IPS-18a (cell line): ENCODE data around the gene TPP2.

Source experiments
- H3K27ac ChIP-seq: one replicate; pipeline ENCODE4 v1.5.1; 2013; ENCODE audit warnings: low read length
- H3K27me3 ChIP-seq: one replicate; pipeline ENCODE4 v1.6.1; 2013; ENCODE audit warnings: mild to moderate bottlenecking, low read length; ENCODE audit not compliant: control insufficient read depth, insufficient read depth
- H3K36me3 ChIP-seq: one replicate; pipeline ENCODE4 v1.6.1; 2013; ENCODE audit warnings: low read depth, low read length; ENCODE audit not compliant: control insufficient read depth
- H3K4me1 ChIP-seq: one replicate; pipeline ENCODE4 v1.6.1; 2013; ENCODE audit warnings: low read depth, low read length; ENCODE audit not compliant: control insufficient read depth
- H3K4me3 ChIP-seq: one replicate; pipeline ENCODE4 v1.5.1; 2013; ENCODE audit warnings: low read length
- H3K9ac ChIP-seq: one replicate; pipeline ENCODE4 v1.6.1; 2013; ENCODE audit warnings: mild to moderate bottlenecking, low read length, moderate library complexity
- H3K9me3 ChIP-seq: one replicate; pipeline ENCODE4 v1.6.1; 2013; ENCODE audit warnings: low read depth, low read length; ENCODE audit not compliant: control insufficient read depth

TPP2 gene

DNA sequence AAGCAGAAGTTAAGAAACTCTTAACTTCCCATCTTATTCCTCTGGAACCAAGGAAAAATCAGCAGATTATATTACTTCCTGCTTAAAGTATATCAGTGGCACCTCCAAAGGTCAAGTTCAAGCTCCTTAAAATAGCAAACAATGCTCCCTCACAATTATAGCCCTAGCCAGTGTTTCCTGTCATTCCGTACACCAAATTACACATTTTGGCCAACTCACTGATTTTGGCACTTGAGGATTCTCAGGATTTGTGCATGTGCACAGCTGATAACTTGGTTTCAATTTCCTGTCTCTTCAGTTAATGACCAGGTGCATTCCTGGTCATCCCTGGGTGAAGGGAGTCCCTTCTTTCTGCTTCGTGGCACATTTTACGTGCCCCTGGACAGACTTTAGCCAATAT is 42.0 kb downstream of the TPP2 start:
- H3K9ac ChIP-seq: no peak overlapping the region
- H3K36me3 ChIP-seq: peaks cover 89% of the 10 kb centered on the region
- no peaks in the 10 kb centered on the region for H3K4me1 ChIP-seq
- H3K27me3 ChIP-seq: no peaks in the 10 kb centered on the region
- H3K4me3 ChIP-seq: no peak overlapping the region
- H3K9me3 ChIP-seq: no peaks in the 10 kb centered on the region
- no peak overlapping the region for H3K27ac ChIP-seq

- H3K27ac ChIP-seq: no peak overlapping the region
- peaks cover 87% of the 10 kb centered on the region for H3K36me3 ChIP-seq
Measured at GRCh38 chr13:102642029-102642428, 45.2 kb downstream of the TPP2 start.

DNA sequence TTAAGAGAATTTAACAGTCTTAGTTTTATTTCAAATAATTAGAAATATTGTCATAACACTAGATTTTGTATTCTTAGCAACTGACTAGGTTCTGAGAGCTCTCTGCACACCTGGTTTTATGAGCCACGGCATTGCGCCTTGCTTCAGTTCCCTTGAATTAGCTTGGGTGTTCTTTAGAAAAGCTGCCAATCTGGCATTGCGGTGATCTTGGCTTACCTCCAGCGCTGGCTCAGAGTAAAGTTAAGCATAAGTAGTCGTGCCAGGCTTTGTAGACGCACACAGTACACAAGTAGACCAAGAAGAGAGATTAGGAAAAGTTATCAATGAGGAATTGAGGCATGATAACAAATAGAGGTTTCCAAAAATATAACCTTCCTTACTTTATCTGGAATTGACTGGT is 45.7 kb downstream of the TPP2 start:
- Histone ChIP-seq H3K36me3 (peaks cover 88% of the 10 kb centered on the region), H3K27me3 (no peaks in the 10 kb centered on the region), H3K4me3 (no peak overlapping the region), H3K9me3 (no peaks in the 10 kb centered on the region), H3K9ac (no peak overlapping the region), H3K27ac (no peak overlapping the region), H3K4me1 (no peaks in the 10 kb centered on the region)

More at GRCh38 chr13:102642029-102642428, 45.2 kb downstream of the TPP2 start:
- H3K27me3 ChIP-seq: no peaks in the 10 kb centered on the region
- H3K4me3 ChIP-seq: no peak overlapping the region
- no peaks in the 10 kb centered on the region for H3K9me3 ChIP-seq
- no peaks in the 10 kb centered on the region for H3K4me1 ChIP-seq
- no peak overlapping the region for H3K9ac ChIP-seq

GRCh38 chr13:102643656-102644055 is 46.9 kb downstream of the TPP2 start:
- H3K27me3 ChIP-seq: no peaks in the 10 kb centered on the region
- H3K36me3 ChIP-seq: peaks cover 88% of the 10 kb centered on the region
- H3K9me3 ChIP-seq: no peaks in the 10 kb centered on the region
- H3K4me1 ChIP-seq: no peaks in the 10 kb centered on the region
- no peak overlapping the region for H3K27ac ChIP-seq
- no peak overlapping the region for H3K9ac ChIP-seq
- no peak overlapping the region for H3K4me3 ChIP-seq

GRCh38 chr13:102645701-102646100 is 48.9 kb downstream of the TPP2 start:
- H3K27ac ChIP-seq: no peak overlapping the region
- H3K9ac ChIP-seq: no peak overlapping the region
- no peak overlapping the region for H3K4me3 ChIP-seq
- peaks cover 94% of the 10 kb centered on the region for H3K36me3 ChIP-seq
- no peaks in the 10 kb centered on the region for H3K4me1 ChIP-seq
- no peaks in the 10 kb centered on the region for H3K9me3 ChIP-seq
- no peaks in the 10 kb centered on the region for H3K27me3 ChIP-seq

DNA sequence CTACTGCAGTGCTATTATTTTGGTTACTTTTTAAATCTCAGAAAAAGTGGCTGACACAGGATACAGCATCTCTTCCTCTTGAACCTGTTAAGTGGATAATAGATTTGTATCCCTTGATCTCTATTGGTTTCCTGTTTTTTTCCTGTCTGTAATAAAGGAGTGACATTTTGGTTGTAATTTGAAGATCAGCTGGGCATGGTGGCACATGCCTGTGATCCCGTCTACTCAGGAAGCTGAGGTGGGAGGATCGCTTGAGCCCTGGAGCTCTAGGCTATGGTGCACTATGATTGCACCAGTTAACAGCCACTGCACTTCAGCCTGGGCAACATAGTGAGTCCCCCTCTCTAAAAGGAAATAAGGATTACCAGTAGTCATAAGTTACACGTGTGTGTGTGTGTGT is 51.3 kb downstream of the TPP2 start:
- Histone ChIP-seq H3K27me3 (no peaks in the 10 kb centered on the region), H3K36me3 (peaks cover 75% of the 10 kb centered on the region), H3K9me3 (no peaks in the 10 kb centered on the region), H3K4me3 (no peak overlapping the region), H3K9ac (no peak overlapping the region), H3K27ac (no peak overlapping the region), H3K4me1 (no peaks in the 10 kb centered on the region)

DNA sequence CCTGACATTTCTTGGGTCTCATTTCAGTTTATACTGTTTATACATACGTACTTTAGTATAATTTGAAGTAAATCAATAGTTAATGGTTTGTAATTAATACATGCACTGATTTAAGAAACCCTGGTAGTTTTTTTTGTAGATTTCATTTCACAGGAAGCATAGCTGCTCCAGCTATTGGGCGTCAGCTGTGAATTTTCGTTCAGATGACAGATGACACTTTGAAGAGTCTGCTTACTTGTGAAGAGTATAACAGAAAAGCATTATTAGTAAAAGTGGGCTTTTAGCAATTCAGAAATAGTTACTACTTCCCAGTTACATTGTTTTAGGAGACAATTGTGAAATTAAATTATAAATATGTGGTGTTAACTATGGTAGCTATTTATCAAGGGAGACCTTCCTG is 53.7 kb downstream of the TPP2 start:
- Histone ChIP-seq H3K4me1 (no peaks in the 10 kb centered on the region), H3K27ac (no peak overlapping the region), H3K9me3 (no peaks in the 10 kb centered on the region), H3K27me3 (no peaks in the 10 kb centered on the region), H3K9ac (no peak overlapping the region), H3K36me3 (peaks cover 57% of the 10 kb centered on the region), H3K4me3 (no peak overlapping the region)

GRCh38 chr13:102651392-102651791 is 54.6 kb downstream of the TPP2 start:
- Histone ChIP-seq H3K27me3 (no peaks in the 10 kb centered on the region), H3K9ac (no peak overlapping the region), H3K4me1 (no peaks in the 10 kb centered on the region), H3K27ac (no peak overlapping the region), H3K4me3 (no peak overlapping the region), H3K36me3 (peaks cover 54% of the 10 kb centered on the region), H3K9me3 (no peaks in the 10 kb centered on the region)

DNA sequence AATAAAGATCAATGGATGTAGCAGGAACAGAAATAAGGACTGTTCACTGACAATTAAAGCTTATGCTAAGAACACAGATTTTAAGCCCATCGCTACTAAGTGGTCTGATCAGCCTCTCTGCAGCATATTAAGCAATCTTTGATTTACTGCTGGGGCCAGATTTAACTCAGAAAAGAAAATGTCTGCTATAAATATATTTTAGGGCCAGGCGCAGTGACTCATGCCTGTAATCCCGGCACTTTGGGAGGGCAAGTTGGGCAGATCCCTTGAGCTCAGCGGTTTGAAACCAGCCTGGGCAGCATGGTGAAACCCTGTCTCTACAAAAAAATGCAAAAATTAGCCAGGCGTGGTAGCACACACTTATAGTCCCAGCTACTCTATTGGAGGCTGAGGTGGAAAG is 55.1 kb downstream of the TPP2 start:
- Histone ChIP-seq H3K27ac (no peak overlapping the region), H3K27me3 (no peaks in the 10 kb centered on the region)

GRCh38 chr13:102654756-102655155 is 58.0 kb downstream of the TPP2 start:
- Histone ChIP-seq H3K9me3 (no peaks in the 10 kb centered on the region), H3K4me1 (no peaks in the 10 kb centered on the region), H3K27ac (no peak overlapping the region), H3K4me3 (no peak overlapping the region), H3K36me3 (peaks cover 48% of the 10 kb centered on the region), H3K27me3 (no peaks in the 10 kb centered on the region), H3K9ac (no peak overlapping the region)

More for the DNA sequence above, 55.1 kb downstream of the TPP2 start:
- Histone ChIP-seq H3K4me1 (no peaks in the 10 kb centered on the region), H3K9me3 (no peaks in the 10 kb centered on the region), H3K36me3 (peaks cover 52% of the 10 kb centered on the region), H3K4me3 (no peak overlapping the region), H3K9ac (no peak overlapping the region)

DNA sequence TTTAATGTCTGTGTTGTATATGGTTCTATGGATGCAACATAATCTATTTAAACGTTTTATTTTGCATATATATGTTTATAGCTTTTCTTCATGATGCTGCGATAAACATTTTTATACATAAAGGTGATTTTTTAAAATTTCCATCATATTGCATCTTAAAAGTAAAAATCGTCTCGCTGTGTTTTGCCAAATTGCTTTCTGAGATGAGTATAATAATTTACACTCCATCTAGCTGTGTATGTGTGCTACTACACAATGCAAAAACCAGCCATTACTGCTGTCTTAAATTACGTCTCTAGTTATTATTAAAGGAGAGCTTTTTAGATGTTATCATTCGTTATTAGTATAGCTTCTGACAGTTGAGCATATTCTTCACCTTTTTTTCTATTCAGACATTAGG is 60.8 kb downstream of the TPP2 start:
- no peaks in the 10 kb centered on the region for H3K4me1 ChIP-seq
- H3K27me3 ChIP-seq: no peaks in the 10 kb centered on the region
- H3K9me3 ChIP-seq: no peaks in the 10 kb centered on the region
- peaks cover 43% of the 10 kb centered on the region for H3K36me3 ChIP-seq
- no peak overlapping the region for H3K27ac ChIP-seq
- H3K9ac ChIP-seq: no peak overlapping the region
- no peak overlapping the region for H3K4me3 ChIP-seq

GRCh38 chr13:102658660-102659059 is 61.9 kb downstream of the TPP2 start:
- no peak overlapping the region for H3K4me3 ChIP-seq
- H3K27me3 ChIP-seq: no peaks in the 10 kb centered on the region
- H3K4me1 ChIP-seq: no peaks in the 10 kb centered on the region
- peaks cover 42% of the 10 kb centered on the region for H3K36me3 ChIP-seq
- H3K9ac ChIP-seq: no peak overlapping the region
- no peak overlapping the region for H3K27ac ChIP-seq
- no peaks in the 10 kb centered on the region for H3K9me3 ChIP-seq
